Erythroblast (primary cell): ENCODE results near the gene USB1.

Experiments
- GATA1 ChIP-seq: IDR thresholded peaks from 2 replicates; pipeline ENCODE4 v1.6.1; 2011; ENCODE audit warnings: low read depth, mild to moderate bottlenecking, control low read depth, low read length, moderate library complexity
- POLR2A ChIP-seq: IDR thresholded peaks from 2 replicates; pipeline ENCODE4 v1.6.1; 2011; ENCODE audit warnings: mild to moderate bottlenecking, low read length

GRCh38 chr16:58049232-58050185 is 48.3 kb downstream of the USB1 start:
- TF ChIP-seq POLR2A (no peak), GATA1 (no peak)
